Renal cortical epithelial cell (primary cell): ENCODE data around the gene ZNF562. TPM values are rescaled to one million over a fixed set of nuclear protein-coding genes. Genes with fewer than 3 reads are reported as not detected.
"Not testable (repeated sequence)": the region's sequence is repeated elsewhere in the genome, so short reads cannot be mapped to it uniquely, and the experiment has no call there.

Source experiments
- DNase-seq: peaks from one replicate; pipeline ENCODE4 v3.0.0-alpha.2; 2011; ENCODE audit warnings: low read depth
- total RNA-seq: library from RNA; depleted of rRNA; stranded (reverse); fragments of >200 nt; gene quantifications from 2 replicates; pipeline ENCODE4 v1.2.3, GENCODE V29; 2014

ZNF562 gene
- 57.3 and 59.4 TPM in 2 replicates for total RNA-seq

DNA sequence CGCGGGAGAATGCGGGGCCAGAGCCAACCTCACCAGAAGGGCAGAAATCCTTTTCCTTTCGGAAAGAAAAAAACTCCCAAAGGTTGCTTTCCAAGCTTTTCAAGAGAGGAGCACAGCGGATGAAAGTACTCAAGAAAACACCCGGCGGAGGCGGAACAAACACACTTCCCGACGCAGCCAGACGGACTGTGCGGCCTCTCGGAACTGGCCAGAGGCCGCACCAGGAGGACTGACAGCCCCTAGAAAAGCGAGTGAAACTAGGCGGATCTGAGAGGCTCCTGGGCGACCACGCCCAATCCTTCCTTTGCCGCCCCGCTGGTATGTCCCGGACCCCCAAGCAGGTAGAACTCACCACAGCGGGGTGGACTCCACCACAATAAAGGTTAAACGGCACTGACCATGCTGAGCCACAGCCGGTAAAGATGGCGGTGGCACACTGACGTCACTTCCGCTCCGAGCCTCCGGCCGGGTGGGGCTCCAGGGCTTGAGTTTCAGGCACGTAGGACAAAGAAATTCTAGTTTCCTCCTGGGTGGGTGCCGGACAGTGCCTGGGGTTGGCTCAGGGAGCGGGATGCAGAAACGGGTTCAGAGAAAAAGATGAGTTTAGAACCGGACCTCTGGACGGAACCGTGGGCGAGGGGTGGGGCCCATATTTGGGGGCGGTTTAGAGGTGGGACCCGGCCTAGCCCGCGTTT lies at the start of gene ZNF562:
Gene ZNF562, minus strand, starts transcription at position 438 of the 695 bp plus-strand sequence. CDS start 14,356 bp downstream, outside the sequence.
- peak; percentile 73 for DNase-seq

DNA sequence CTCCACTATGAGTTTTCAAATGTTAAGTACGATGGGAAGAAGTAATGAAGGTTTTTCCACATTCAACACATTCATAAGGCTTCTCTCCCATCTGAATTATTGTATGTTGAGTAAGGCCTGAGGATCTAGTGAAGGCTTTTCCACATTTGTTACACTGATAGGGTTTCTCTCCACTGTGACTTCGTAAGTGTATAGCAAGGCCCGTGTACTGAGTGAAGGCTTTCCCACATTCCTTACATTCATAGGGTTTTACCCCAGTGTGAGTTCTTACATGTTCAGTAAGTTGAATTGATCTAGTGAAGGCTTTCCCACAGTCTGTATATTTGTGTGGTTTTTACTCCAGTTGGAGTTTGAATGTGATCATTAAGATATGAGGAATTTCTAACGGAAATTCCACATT lies 49.3 kb upstream of the ZNF562 start:
- no peak for DNase-seq

DNA sequence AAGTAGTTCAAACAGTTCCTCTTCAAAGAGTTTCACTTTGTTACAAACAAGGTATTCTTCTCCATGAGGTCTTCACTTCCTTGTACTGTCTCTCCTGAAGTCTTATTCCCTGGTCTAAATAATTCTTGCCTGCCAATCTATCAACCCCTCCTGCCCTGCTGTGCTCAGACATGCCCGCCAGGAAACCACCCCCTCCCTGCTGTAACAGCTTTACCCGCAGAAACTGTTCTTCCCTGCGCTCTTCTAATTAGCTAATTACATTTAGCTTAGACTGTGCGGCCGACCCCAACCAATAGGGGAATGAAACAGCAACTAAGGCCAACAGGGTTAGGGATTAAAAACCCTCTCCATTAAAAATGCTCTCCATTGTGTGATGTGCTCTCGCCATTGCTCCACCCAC lies 47.0 kb upstream of the ZNF562 start:
- DNase-seq = no peak

DNA sequence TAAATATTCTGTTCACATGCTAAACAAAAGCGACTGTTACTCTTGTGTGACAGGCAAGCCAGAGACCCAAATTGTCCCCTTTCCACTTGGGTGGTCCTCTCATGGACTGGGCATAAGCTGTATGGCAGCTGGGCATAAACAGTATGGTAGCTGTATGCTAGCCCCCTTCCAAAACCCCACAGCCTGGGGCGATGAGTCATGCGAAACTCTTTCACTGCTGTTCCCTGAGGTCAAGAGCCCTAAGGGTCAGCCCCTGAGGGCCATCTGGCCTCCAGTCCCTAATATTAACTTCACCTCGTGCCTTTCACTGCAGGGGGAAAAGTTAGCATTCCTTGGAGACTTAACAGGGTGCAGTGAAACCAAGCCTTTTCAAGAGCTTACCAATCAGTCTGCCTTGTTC lies 45.6 kb upstream of the ZNF562 start:
- no peak for DNase-seq

DNA sequence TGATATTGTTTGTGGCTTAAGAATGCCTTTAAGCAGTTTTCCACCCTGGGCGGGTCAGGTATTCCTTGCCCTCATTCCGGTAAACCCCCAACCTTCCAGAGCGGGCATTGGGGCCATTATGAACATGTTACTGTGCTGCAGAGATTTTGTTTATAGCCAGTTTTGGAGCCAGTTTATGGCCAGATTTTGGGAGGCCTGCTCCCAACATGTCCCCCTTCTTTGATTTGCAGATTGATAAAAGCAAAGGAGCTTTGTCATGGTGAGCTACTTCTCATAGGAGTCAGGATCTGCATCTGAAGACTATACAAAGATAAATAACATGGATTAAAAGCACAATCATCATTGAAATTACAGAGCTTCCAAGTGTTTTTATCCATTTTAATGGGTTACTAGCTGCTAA lies 36.9 kb upstream of the ZNF562 start:
- no peak for DNase-seq

GRCh38 chr19:9709305-9709704 lies 34.4 kb upstream of the ZNF562 start:
- DNase-seq = no peak

- no peak for DNase-seq
Observed at GRCh38 chr19:9705836-9706235, 30.9 kb upstream of the ZNF562 start.

DNA sequence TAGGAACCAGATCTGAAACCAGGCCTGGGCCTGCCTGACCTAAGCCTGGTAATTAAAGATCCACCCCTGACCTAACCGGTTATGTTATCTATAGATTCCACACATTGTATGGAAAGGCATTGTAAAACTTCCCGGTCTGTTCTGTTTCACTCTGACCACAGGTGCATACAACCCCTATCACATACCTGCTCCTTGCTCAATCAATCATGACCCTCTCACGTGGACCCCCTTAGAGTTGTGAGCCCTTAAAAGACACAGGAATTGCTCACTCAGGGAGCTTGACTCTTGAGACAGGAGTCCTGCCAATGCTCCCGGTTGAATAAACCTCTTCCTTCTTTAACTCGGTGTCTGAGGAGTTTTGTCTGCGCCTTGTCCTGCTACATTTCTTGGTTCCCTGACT lies 27.3 kb upstream of the ZNF562 start:
- no peak for DNase-seq

- no peak for DNase-seq
Observed at GRCh38 chr19:9700229-9700981, 25.5 kb upstream of the ZNF562 start.

DNA sequence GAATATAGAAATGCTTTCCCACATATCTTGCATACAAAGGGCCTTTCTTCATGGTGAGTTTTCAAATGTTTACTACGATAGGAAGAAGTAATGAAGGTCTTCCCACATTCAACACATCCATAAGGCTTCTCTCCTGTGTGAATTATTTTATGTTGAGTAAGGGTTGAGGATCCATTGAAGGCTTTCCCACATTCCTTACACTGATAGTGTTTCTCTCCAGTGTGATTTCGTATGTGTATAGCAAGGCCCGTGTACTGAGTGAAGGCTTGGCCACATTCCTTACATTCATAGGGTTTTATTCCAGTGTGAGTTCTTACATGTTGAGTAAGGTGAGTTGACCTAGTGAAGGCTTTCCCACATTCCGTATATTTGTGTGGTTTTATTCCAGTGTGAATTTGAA lies 15.4 kb upstream of the ZNF562 start:
- DNase-seq = not testable (repeated sequence)

- DNase-seq = not testable (repeated sequence)
Observed at GRCh38 chr19:9679996-9680395, 5.1 kb upstream of the ZNF562 start.

DNA sequence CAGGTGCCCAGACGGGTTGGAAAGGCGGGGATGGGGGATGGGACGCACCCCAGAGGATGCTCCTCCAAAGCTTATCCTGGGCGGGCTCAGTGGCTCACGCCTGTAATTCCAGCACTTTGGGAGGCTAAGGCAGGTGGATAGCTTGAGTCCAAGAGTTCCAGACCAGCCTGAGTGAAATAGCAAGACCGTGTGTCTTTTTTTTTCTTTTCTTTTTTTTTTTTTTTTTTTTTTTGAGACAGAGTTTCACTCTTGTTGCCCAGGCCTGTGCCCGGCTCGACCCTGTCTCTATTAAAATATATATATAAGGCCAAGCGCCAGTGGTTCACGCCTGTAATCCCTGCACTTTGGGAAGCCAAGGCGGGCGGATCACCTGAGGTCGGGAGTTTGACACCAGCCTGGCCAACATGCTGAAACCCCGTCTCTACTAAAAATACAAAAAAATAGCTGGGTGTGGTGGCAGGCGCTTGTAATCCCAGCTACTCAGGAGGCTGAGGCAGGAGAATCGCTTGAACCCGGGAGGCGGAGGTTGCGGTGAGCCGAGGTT lies 530 bp upstream of the ZNF562 start:
- not testable (repeated sequence) for DNase-seq

DNA sequence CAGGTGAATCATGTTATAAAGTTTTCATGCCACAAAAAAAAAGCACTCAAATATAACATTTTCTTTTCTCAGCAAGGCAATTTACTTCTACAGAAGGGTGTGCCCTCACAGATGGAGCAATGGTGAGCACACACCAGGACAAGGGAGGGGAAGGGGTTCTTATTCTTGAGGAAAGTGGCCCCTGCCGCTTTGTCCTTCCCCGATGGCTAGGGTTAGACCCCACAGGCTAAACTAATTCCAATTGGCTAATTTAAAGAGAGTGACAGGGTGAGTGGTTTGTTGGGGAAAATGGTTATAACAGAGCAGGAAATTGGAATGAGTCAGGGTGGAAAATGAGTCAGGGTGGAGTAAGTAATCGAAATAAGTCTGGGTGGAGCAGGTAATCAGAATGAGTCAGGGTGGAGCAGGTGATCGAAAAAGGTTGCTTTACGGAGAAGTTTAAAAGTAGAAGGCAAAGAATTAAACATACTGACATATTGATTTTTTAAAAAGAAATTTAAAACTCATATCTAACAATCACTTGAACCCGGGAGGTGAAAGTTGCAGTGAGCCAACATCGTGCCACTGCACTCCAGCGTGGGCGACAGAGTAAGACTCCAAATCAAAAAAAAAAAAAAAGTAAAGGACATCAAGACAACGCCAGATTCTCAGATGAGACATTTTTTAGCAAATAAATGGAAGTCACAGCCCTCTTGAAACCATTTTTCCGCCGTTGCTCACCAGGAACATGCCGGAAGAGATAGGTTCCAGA lies 813 bp downstream of the ZNF562 start:
- peak; percentile 39 for DNase-seq

DNA sequence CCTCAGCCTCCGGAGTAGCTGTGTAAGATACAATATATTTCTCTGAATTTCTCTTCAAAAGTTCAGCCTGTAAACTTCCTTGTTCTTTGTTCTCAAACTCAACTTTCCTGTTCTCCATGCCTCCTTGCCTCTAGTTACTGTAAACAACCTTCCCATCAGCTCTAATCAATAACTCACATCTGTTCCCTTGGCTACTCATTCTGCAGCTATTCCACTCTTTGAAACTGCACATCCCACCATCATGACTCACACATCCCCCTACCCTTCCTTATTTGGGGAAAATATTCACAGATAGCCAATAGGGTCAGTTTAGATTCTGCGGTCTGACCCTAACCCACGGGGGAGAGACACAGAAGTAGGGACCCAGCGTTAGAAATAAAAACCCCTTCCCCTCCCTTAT lies 2.0 kb downstream of the ZNF562 start:
- DNase-seq = no peak

DNA sequence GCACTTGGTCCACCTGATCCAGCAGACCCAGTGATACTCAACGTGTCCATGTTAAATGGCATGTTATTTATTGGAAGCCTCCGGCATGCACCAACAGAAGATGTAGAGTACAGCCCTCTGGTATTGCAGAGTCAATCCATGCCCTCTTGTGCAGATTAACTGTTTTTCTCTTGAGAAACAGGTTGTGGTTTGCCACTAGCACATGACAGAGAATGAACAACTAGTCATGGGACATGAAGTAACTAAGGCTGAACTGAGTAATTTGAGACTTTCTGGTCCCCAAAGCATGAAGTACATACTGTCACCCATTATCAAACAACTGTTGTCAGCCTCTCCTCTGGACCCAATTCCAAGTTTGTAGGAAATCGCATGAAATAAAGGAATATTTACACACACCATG lies 3.2 kb downstream of the ZNF562 start:
- DNase-seq = peak; percentile 19

- no peak for DNase-seq
Observed at GRCh38 chr19:9668544-9668943, 6.4 kb downstream of the ZNF562 start.

DNA sequence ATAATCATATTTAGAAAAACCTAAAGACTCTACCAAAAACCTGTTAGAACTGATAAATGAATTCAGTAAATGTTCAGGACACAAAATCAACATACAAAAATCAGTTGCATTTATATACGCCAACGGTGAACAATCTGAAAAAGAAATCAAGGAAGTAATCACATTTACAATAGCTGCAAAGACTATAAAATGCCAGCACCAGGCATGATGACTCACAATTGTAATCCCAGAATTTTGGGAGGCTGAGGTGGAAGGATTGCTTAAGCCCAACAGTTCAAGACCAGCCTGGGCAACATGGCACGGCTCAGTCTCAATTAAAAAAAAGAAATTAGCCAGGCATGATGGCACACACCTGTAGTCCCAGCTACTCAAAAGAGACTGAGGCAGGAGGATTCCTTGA lies 7.0 kb downstream of the ZNF562 start:
- DNase-seq = no peak

- no peak for DNase-seq
Observed at GRCh38 chr19:9658769-9659168, 16.1 kb downstream of the ZNF562 start.

DNA sequence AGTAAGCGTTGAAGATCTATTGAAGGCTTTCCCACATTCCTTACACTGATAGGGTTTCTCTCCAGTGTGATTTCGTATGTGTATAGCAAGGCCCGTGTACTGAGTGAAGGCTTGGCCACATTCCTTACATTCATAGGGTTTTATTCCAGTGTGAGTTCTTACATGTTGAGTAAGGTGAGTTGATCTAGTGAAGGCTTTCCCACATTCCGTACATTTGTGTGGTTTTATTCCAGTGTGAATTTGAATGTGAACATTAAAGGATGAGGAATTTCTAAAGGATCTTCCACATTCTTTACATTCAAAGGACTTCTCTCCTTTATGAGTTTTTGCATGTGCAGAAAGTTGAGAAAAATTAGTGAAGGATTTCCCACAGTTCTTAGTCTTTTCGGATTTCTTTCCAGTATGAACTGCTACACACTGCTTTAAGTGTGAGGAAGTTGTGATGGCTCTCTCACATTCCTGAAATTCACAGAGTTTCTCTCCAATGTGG lies 21.8 kb downstream of the ZNF562 start:
- not testable (repeated sequence) for DNase-seq

DNA sequence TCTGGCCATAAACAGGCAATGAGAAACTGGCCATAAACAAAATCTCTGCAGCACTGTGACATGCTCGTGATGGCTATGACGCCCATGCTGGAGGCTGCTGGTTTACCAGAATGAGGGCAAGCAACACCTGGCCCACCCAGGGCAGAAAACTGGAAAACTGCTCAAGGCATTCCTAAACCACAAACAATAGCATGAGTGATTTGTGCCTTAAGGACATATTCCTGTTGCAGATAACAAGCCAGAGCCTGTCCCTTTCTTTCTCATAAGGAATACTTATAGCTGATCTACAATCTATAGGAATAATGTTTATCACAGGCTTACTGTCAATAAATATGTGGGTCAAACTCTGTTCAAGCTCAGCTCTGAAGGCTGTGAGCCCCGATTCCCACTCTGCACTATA lies 23.4 kb downstream of the ZNF562 start:
- DNase-seq = not testable (repeated sequence)

GRCh38 chr19:9650345-9650744 lies 24.6 kb downstream of the ZNF562 start:
- no peak for DNase-seq

DNA sequence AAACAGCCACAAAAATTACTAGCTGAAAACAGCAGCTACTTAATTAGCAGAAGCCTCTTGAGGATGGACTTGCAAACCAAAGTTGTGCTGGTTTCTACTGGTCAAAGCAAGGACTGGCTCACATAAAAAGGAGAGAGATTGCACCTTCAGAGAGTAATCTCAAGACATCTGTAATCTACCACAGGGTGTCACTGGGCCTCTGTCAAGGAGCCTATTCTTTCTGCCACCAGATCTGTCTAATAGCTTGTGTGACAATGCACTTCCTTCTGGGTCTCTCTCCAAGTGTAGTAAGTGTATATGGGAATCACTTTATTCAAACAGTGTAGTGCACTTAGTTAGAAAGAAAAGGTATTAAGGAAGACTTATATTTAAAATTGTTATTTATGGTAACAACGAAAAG lies 29.4 kb downstream of the ZNF562 start:
- no peak for DNase-seq
